Upper lobe of left lung (tissue), 4 donors: Measurements from ENCODE around the gene ZNF496.

Experiments used
- CTCF ChIP-seq, 6 experiments: fragments of 450-650 bp in 4 of 6; fragments of 200-600 bp in 2 of 6; sonication (generic) in 2 of 6; IDR thresholded peaks; one replicate each; pipeline ENCODE4 v1.5.1; 2016 to 2019; ENCODE audit warnings: antibody characterized with exemption in 6 of 6
- EP300 ChIP-seq, 4 donors: sonication (generic); formaldehyde crosslinking; IDR thresholded peaks; one replicate each; pipeline ENCODE4 v1.5.1; 2017; ENCODE audit warnings: antibody characterized with exemption in 4 of 4, control low read depth in 2 of 4
- POLR2A ChIP-seq, 4 donors: fragments of 450-650 bp; IDR thresholded peaks; one replicate each; pipeline ENCODE4 v1.5.1; 2016 to 2017; ENCODE audit warnings: antibody characterized with exemption in 4 of 4, mild to moderate bottlenecking in 2 of 4

- no peak for TF ChIP-seq EP300 (IDR thresholded peaks at IDR 0.05)
- no peak for TF ChIP-seq CTCF (IDR thresholded peaks at IDR 0.05)
- TF ChIP-seq POLR2A (IDR thresholded peaks at IDR 0.05) = no peak
These were observed 45.5 kb downstream of the ZNF496 start for GRCh38 chr1:247286134-247286670.
